GM21423 (cell line): Measurements from ENCODE around the gene KHNYN.

Source experiments
- ATAC-seq: cut with Tn5 transposase; IDR thresholded peaks from one replicate; pipeline ENCODE4 v1.9.1; 2021; ENCODE audit warnings: mild to moderate bottlenecking, moderate library complexity; ENCODE audit not compliant: unreplicated experiment

Gene KHNYN

DNA sequence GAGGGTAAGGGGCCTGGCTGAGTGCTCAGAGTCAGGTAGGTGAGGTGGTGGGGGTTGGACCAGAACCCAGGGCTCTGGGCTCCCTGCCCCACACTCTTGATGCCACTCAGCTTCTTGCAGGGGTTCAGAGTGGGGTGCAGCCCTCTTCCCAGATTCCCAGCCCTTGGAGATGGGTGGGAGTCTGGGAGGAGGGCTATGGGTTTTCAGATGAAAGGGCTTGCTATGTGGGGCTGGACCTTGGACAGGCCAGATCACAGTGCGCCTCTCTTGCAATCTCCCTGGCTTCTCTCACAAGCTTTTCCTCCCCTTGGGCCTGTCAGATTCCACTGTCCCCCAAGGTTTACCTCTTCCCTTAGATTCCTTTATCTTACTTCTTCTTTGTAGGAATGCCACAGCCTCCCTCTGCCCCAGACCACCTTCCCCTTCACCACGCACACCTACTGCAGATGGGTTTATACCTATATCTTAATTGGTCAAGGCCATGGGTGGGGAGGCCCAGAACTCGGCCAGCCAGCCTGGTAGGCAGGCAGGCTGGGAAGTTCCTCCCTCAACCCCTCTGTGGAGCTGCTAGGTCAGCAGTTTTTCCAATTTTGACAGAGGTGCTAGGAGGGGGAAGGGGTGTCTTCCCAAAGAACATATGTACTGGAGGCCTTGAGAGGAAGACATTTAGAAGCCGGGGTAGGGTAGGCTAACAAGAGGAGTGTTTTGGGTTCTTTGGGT is 29.6 kb upstream of the KHNYN start:
- no peak for ATAC-seq

GRCh38 chr14:24401810-24402702 is 27.7 kb upstream of the KHNYN start:
- no peak for ATAC-seq

GRCh38 chr14:24403294-24403998 is 26.3 kb upstream of the KHNYN start:
- no peak for ATAC-seq

DNA sequence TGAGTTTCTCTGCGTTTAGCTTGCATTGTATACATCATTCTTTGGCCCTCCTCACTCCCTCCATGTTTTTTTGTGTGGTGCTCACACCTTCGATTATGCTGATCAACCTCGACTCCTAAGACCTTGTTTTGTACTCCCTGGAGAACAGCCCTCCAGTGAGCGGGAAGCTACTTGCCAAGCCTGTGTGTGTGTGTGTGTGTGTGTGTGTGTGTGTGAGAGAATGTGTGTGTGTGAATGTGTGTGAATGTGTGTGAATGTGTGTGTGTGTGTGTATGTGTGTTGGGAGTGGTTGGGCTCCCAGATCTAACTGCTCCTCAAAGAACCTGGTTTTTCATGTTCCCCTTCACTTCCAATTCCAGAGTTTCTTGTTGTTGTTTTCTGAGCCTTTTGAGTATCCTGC is 24.9 kb upstream of the KHNYN start:
- ATAC-seq, result no peak

DNA sequence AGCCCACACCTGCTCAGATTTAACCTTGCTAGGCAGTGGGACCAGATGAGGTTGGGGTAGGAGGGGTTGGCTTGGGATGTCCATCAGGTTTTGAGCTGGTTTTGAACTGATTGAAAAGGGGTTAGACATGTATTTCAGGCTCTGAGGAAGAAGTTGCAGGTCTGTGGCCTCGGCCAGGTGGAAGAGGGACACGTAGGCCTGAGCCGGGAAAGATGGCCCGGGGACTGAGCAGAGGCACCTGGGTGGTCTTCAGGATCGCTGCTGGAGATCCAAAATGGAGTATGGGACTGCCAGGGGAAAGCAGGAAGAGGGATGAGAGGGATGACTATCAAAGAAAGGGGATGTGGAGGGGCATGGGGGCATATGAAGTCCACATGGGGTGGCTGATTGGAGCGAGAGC is 23.3 kb upstream of the KHNYN start:
- no peak for ATAC-seq

- no peak for ATAC-seq
Measured at GRCh38 chr14:24407608-24408325, 22.0 kb upstream of the KHNYN start.

- no peak for ATAC-seq
Measured at GRCh38 chr14:24408764-24409163, 21.0 kb upstream of the KHNYN start.

DNA sequence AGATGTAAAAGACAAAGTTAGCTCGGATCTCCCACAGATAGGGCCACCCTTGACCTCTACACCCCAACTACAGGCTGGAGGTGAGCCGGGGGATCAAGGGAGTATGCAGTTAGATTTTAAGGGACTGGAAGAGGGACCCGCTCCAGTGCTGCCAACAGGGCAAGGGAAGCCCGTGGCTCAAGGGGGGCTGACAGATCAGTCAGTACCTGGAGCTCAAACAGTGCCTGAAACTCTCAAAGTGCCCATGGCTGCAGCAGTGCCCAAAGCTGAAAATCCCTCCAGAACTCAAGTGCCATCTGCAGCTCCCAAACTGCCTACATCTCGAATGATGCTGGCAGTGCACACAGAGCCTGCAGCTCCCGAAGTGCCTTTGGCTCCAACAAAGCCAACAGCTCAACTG is 20.6 kb upstream of the KHNYN start:
- ATAC-seq, result no peak

DNA sequence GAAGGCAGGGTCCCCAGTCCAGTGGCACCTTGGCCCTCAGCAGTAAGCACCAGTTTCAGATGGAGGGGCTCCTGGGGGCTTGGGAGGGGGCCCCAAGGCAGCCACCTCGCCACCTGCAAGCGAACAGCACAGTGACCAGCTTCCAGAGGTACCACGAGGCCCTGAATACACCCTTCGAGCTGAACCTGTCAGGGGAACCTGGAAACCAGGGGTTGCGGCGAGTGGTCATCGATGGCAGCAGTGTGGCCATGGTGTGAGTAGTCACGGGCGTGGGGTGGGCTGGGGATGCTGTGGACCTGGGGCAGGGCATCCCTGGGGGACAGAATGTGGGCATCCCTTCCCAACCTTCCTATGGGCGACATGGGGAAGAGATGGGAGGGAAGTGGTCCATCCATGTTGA is 19.8 kb upstream of the KHNYN start:
- ATAC-seq, result no peak

GRCh38 chr14:24411443-24412389 is 18.0 kb upstream of the KHNYN start:
- ATAC-seq, result no peak

DNA sequence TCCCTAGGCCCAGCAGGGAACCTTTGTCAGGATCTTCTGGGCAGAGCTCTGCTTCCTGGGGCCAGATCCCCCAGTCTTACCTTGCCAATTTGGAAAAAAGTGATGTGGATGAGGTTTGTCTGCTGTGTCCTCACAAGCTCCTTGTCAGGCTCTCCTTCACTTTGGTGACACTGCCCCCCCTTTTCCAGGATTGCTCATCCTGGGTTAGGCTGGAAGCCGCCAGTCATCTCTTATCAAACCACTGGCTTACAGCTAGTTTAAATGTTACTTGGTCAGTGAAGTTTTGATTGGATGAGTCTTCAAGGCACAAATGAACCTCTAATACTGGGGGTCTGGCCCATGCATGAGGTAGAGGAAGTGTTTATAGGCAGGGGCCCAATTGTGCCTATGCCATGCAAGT is 15.7 kb upstream of the KHNYN start:
- no peak for ATAC-seq

DNA sequence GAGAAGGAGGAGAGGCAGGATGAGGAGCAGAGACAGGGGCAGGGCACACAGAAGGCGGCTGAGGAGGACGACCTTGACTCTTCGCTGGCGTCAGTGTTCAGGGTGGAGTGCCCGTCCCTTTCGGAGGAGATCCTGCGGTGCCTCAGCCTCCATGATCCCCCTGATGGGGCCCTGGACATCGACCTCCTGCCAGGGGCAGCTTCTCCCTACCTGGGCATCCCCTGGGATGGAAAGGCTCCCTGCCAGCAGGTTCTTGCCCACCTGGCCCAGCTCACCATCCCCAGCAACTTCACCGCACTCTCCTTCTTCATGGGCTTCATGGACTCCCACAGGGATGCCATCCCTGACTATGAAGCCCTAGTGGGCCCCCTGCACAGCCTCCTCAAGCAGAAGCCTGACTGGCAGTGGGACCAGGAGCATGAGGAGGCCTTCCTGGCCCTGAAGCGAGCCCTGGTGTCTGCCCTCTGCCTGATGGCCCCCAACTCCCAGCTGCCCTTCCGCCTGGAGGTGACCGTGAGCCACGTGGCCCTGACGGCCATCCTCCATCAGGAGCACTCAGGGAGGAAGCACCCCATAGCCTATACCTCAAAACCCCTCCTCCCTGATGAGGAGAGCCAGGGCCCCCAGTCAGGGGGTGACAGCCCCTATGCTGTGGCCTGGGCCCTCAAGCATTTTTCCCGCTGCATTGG is 14.9 kb upstream of the KHNYN start:
- no peak for ATAC-seq

DNA sequence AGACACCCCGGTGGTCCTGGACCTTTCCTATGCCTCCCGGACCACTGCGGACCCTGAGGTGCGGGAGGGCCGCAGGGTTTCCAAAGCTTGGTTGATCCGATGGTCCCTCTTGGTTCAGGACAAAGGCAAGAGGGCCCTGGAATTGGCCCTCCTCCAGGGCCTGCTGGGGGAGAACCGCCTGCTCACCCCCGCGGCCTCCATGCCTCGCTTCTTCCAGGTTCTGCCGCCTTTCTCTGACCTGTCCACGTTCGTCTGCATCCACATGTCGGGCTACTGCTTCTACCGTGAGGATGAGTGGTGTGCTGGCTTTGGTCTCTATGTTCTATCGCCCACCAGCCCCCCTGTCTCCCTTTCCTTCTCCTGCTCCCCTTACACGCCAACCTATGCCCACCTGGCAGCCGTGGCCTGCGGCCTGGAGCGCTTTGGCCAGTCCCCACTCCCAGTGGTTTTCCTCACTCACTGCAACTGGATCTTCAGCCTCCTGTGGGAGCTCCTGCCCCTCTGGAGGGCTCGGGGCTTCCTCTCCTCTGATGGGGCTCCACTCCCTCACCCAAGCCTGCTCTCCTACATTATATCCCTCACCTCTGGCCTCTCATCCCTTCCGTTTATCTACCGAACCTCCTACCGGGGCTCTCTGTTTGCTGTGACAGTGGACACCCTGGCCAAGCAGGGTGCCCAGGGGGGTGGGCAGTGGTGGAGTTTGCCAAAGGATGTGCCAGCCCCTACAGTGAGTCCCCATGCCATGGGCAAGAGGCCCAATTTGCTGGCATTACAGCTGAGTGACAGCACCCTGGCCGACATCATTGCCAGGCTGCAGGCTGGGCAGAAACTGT is 14.1 kb upstream of the KHNYN start:
- ATAC-seq, result no peak

- ATAC-seq, result no peak
Measured at GRCh38 chr14:24416254-24416931, 13.4 kb upstream of the KHNYN start.

GRCh38 chr14:24416932-24417619 is 12.7 kb upstream of the KHNYN start:
- ATAC-seq, result no peak

- ATAC-seq, result no peak
Measured at GRCh38 chr14:24417832-24418491, 11.8 kb upstream of the KHNYN start.

GRCh38 chr14:24418492-24418873 is 11.3 kb upstream of the KHNYN start:
- no peak for ATAC-seq
